Cardiac ventricle fibroblast (primary cell): ENCODE data around the gene LAMA1. TPM values are rescaled to one million over a fixed set of nuclear protein-coding genes. Genes with fewer than 3 reads are reported as not detected.

ENCODE experiments used
- total RNA-seq: library from RNA; depleted of rRNA; stranded (reverse); fragments of >200 nt; gene quantifications from 2 replicates; pipeline ENCODE4 v1.2.3, GENCODE V29; 2015

The LAMA1 gene
- total RNA-seq: 16.5 and 21.8 TPM in 2 replicates

GRCh38 chr18:7117390-7118355 lies at the start of gene LAMA1:
TSS of gene LAMA1 (minus strand) at chr18:7117797. CDS start at chr18:7117720, 77 bp downstream.

Other genes starting within 250 kb of the LAMA1 start
- not detected in 2 replicates for gene LRRC30, start 113.3 kb upstream of the LAMA1 start, total RNA-seq